Mesothelial cell of epicardium (in vitro differentiated cells): ENCODE data around the gene AMD1. TPM values are rescaled to one million over a fixed set of nuclear protein-coding genes. Genes with fewer than 3 reads are reported as not detected.
A peak's percentile ranks its signal among the peaks of the same experiment; 100 is the strongest.

Experiments
- DNase-seq, 2 experiments: peaks; one replicate each; pipeline ENCODE4 v3.0.0; 2021; ENCODE audit warnings: low spot score in 2 of 2; ENCODE audit not compliant: unreplicated experiment in 2 of 2
- H3K27ac Mint-ChIP-seq: 2 replicates; pipeline ENCODE4 v1.8.0; 2021; ENCODE audit warnings: mixed read lengths
- H3K27me3 Mint-ChIP-seq: 2 replicates; pipeline ENCODE4 v1.8.0; 2021; ENCODE audit warnings: low read depth, mixed read lengths
- H3K36me3 Mint-ChIP-seq: 2 replicates; pipeline ENCODE4 v1.8.0; 2021; ENCODE audit warnings: mixed read lengths
- H3K4me1 Mint-ChIP-seq: 2 replicates; pipeline ENCODE4 v1.8.0; 2021; ENCODE audit warnings: mixed read lengths
- H3K4me3 Mint-ChIP-seq: 2 replicates; pipeline ENCODE4 v1.8.0; 2021; ENCODE audit warnings: mild to moderate bottlenecking, moderate library complexity, mixed read lengths
- H3K9me3 Mint-ChIP-seq: 2 replicates; pipeline ENCODE4 v1.8.0; 2021; ENCODE audit warnings: mixed read lengths
- total RNA-seq: library from RNA; stranded (reverse); gene quantifications from 3 replicates; pipeline ENCODE4 v1.2.1, GENCODE V29; 2021
- TF ChIP-seq, protein P1 (sequence below): fragments of 200-600 bp; sonication (generic); IDR thresholded peaks from one replicate; pipeline ENCODE4 v1.5.0; 2021; ENCODE audit warnings: antibody characterized with exemption; ENCODE audit not compliant: unreplicated experiment

The AMD1 gene
- total RNA-seq, 1 donor from 2014 or later = 46.0 TPM

DNA sequence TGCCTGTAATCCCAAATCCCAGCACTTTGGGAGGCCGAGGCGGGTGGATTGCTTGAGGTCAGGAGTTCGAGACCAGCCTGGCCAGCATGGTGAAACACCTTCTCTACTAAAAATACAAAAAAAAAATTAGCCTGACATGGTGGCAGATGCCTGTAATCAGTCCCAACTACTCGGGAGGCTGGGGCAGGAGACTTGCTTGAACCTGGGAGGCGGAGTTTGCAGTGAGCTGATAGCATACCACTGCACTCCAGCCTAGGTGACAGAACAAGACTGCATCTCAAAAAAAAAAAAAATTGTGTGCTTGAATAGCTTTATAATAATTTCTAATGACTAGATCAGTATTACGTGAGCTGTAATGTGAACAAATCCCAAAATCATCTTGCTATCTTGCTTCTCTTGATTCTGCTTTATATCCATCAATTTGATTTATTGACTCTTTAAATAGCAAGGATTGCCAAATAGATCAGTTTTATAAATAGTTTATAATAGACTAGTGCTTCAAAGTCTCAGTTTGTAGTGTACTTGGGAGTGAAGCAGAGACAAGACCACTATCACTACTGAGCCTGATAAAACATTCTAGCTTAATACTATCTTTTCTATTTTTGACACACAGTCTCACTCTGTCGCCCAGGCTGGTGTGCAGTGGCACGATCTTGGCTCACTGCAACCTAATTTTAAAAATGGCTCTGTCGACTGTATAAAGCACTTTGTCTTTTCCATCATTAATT lies 7.1 kb downstream of the AMD1 start:
- H3K4me1 Mint-ChIP-seq = peaks cover 46% of the 10 kb centered on the region
- DNase-seq = no peak
- no peaks in the 10 kb centered on the region for H3K27me3 Mint-ChIP-seq
- H3K4me3 Mint-ChIP-seq = no peak overlapping the region
- H3K27ac Mint-ChIP-seq = peak overlapping the region; percentile 65
- H3K36me3 Mint-ChIP-seq = peaks cover 3% of the 10 kb centered on the region
- H3K9me3 Mint-ChIP-seq = no peaks in the 10 kb centered on the region
- TF ChIP-seq, protein P1, sequence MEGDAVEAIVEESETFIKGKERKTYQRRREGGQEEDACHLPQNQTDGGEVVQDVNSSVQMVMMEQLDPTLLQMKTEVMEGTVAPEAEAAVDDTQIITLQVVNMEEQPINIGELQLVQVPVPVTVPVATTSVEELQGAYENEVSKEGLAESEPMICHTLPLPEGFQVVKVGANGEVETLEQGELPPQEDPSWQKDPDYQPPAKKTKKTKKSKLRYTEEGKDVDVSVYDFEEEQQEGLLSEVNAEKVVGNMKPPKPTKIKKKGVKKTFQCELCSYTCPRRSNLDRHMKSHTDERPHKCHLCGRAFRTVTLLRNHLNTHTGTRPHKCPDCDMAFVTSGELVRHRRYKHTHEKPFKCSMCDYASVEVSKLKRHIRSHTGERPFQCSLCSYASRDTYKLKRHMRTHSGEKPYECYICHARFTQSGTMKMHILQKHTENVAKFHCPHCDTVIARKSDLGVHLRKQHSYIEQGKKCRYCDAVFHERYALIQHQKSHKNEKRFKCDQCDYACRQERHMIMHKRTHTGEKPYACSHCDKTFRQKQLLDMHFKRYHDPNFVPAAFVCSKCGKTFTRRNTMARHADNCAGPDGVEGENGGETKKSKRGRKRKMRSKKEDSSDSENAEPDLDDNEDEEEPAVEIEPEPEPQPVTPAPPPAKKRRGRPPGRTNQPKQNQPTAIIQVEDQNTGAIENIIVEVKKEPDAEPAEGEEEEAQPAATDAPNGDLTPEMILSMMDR = no peak

DNA sequence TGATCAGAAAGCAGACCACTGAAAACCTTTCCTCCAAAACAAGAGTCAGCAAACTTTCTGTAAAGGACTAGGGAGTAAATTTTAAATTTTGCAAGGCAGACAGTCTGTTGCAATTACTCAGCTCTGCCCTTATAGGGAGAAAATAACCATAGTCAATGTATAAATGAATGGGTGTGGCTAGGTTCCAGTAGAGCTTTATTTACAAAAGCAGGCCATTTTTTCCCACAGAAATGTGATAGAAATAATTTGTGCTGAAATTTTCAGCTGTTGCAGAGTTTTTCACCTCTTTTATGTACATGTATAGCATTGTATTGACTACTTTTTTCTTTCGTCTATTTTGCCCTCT lies 7.7 kb downstream of the AMD1 start:
- H3K27ac Mint-ChIP-seq = peak overlapping the region; percentile 65
- peaks cover 41% of the 10 kb centered on the region for H3K4me1 Mint-ChIP-seq
- no peaks in the 10 kb centered on the region for H3K27me3 Mint-ChIP-seq
- TF ChIP-seq, protein P1 = no peak
- peaks cover 3% of the 10 kb centered on the region for H3K36me3 Mint-ChIP-seq
- no peak overlapping the region for H3K4me3 Mint-ChIP-seq
- no peaks in the 10 kb centered on the region for H3K9me3 Mint-ChIP-seq
- no peak for DNase-seq

GRCh38 chr6:110882824-110883554 lies 8.4 kb downstream of the AMD1 start:
- no peak overlapping the region for H3K27ac Mint-ChIP-seq
- H3K27me3 Mint-ChIP-seq = no peaks in the 10 kb centered on the region
- no peak for DNase-seq
- peaks cover 3% of the 10 kb centered on the region for H3K36me3 Mint-ChIP-seq
- H3K4me3 Mint-ChIP-seq = no peak overlapping the region
- peaks cover 34% of the 10 kb centered on the region for H3K4me1 Mint-ChIP-seq
- TF ChIP-seq, protein P1 = no peak
- H3K9me3 Mint-ChIP-seq = no peaks in the 10 kb centered on the region

- Mint-ChIP-seq H3K27ac (no peak overlapping the region), H3K9me3 (no peaks in the 10 kb centered on the region), H3K36me3 (peaks cover 6% of the 10 kb centered on the region), H3K4me1 (peaks cover 21% of the 10 kb centered on the region), H3K27me3 (no peaks in the 10 kb centered on the region), H3K4me3 (no peak overlapping the region)
- DNase-seq = no peak
- TF ChIP-seq, protein P1 = no peak
These were observed 9.7 kb downstream of the AMD1 start for GRCh38 chr6:110884321-110884720.

DNA sequence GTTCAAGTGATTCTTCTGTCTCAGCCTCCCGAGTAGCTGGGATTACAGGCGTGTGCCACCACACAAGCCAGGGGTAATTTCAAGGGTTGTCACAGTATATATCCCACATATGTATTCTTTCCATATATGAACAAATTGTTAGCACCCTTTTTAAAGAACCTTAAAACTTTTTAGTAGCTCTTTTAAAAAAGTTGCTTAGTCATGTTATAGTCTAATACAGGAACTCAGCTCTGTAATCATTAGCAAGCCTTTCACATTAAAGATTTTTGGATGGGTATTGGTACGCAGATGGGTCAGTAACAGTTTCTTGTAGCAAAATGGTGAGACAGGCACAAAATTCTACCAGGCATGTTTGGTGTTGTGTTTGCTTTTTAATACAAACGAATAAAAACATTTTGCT lies 10.9 kb downstream of the AMD1 start:
- no peak for DNase-seq
- Mint-ChIP-seq H3K4me3 (no peak overlapping the region), H3K4me1 (peaks cover 11% of the 10 kb centered on the region), H3K27me3 (no peaks in the 10 kb centered on the region), H3K36me3 (peaks cover 10% of the 10 kb centered on the region), H3K9me3 (no peaks in the 10 kb centered on the region), H3K27ac (no peak overlapping the region)
- TF ChIP-seq, protein P1 = no peak
